ENCODE measurements around the gene E2F8.
A peak's percentile ranks its signal among the peaks of the same experiment; 100 is the strongest.
"Not testable (repeated sequence)": the region's sequence is repeated elsewhere in the genome, so short reads cannot be mapped to it uniquely, and the experiment has no call there.

The E2F8 gene, protein sequence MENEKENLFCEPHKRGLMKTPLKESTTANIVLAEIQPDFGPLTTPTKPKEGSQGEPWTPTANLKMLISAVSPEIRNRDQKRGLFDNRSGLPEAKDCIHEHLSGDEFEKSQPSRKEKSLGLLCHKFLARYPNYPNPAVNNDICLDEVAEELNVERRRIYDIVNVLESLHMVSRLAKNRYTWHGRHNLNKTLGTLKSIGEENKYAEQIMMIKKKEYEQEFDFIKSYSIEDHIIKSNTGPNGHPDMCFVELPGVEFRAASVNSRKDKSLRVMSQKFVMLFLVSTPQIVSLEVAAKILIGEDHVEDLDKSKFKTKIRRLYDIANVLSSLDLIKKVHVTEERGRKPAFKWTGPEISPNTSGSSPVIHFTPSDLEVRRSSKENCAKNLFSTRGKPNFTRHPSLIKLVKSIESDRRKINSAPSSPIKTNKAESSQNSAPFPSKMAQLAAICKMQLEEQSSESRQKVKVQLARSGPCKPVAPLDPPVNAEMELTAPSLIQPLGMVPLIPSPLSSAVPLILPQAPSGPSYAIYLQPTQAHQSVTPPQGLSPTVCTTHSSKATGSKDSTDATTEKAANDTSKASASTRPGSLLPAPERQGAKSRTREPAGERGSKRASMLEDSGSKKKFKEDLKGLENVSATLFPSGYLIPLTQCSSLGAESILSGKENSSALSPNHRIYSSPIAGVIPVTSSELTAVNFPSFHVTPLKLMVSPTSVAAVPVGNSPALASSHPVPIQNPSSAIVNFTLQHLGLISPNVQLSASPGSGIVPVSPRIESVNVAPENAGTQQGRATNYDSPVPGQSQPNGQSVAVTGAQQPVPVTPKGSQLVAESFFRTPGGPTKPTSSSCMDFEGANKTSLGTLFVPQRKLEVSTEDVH

GRCh38 chr11:19240420-19241259 is at the start of gene E2F8:
TSS of gene E2F8 (minus strand) at chr11:19240945. CDS start at chr11:19240121, 824 bp downstream.
- peak; percentile 78 for DNase-seq (ENCODE audit: low read depth, low spot score)

DNA sequence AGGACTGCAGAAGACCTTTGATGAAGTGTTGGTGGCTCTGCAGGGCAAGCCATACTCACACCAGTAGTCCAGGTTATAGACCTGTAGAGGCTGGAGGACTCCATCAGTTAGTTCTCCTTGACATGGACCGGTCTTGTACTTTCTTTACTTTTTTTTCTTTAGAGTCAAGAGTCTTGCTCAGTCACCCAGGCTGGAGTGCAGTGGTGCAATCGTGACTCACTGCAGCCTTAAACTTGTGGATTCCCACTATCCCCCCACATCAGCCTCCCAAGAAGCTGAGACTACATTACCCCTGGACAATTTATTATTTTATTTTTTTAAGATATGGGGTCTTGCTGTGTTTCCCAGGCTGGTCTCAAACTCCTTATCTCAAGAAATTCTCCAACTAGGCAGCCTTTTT is 49.6 kb upstream of the E2F8 start:
- DNase-seq (ENCODE audit: low read depth, low spot score) = no peak

DNA sequence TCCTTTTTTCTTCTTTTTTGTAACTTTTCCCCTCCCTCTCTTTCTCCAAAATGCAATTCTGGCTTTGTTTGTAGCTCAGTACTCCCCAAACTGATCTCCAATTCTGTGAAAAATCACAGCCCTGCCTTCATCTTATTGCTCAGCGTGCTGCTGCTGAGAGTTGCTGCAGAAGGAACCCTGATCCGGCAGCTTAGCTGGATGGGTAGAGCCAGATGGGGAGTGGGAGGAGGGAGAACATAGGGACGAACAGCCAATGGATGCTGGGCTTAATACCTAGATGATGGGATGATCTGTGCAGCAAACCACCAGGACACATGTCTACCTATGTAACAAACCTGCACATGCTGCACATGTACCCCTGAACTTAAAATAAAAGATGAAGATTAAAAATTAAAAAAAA is 47.5 kb upstream of the E2F8 start:
- no peak for DNase-seq (ENCODE audit: low read depth, low spot score)

DNA sequence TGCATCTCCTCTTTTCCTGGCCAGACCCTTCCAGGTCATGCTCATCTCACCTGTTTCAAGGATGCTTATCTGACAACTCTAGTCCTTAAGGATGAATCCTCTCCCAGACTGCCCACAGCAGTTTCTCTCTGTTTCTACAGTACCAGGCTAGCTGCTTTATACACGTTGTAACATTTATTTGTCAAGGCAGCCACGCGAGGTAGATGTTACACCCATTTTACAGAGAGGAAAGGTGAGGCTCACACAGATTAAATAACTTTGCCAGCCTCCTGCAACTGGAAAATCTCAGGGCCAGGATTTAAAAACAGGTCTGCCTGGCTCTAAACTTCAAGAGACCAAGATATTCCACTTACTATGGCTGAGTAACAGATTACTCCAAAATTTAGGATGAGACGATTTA is 45.7 kb upstream of the E2F8 start:
- DNase-seq (ENCODE audit: low read depth, low spot score) = no peak

- no peak for DNase-seq (ENCODE audit: low read depth, low spot score)
These were observed 44.1 kb upstream of the E2F8 start for GRCh38 chr11:19284881-19285280.

GRCh38 chr11:19283991-19284390 is 43.2 kb upstream of the E2F8 start:
- DNase-seq (ENCODE audit: low read depth, low spot score) = no peak

DNA sequence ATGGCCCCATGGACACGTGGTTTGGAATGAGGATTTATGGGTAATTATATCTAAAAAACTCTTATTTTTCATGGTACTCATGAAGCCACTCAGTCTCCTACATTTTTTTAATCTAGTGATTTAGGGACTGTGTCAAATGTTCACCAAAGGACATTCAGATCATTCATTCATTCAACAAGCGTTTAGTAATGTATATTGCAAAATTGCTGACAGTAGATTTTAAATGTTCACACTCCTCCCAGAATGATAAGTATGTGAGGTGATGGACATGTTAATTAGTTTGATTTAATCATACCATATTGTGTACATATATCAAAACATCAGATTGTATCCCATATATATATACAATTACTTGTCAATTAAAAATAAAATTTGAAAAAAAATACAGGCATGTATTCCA is 40.8 kb upstream of the E2F8 start:
- DNase-seq (ENCODE audit: low read depth, low spot score) = no peak

- DNase-seq (ENCODE audit: low read depth, low spot score) = no peak
These were observed 40.3 kb upstream of the E2F8 start for GRCh38 chr11:19281041-19281440.

DNA sequence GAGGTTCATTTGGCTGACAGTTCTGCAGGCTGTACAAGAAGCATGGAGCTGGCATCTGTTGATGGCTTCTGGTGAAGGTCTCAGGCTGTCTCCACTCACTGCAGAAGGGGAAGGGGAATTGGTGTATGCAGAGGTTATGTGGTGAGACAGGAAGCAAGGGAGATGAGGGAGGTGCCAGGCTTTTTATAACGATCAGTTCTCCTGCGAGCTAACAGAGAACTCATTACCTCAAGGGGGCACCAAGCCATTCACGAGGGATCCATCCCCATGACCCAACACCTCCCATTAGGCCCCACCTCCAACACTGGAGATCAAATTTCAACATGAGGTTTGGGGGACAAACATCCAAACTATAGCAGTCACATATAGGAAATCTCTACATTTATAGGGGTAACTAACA is 38.7 kb upstream of the E2F8 start:
- no peak for DNase-seq (ENCODE audit: low read depth, low spot score)

GRCh38 chr11:19276859-19277808 is 36.4 kb upstream of the E2F8 start:
- DNase-seq (ENCODE audit: low read depth, low spot score) = no peak

DNA sequence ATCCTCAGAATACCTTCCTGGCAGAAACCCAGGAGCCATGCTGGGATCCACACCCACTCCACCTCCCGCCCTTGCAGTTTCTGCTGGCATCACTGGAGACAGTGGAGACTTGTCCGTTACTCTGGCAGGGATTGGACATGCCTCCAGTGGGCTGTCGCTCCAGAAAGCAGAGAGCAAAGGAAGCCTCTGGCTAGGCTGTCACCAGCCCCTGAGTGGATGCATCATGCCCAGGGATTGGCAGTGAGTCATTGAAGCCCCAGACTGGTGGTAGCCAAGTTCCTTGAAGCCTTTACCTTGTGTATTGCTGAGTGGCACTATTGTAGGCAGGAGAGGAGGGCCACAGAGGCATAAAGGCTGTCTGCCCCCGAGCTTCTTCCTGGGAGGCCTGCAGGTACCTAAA is 34.8 kb upstream of the E2F8 start:
- no peak for DNase-seq (ENCODE audit: low read depth, low spot score)

DNA sequence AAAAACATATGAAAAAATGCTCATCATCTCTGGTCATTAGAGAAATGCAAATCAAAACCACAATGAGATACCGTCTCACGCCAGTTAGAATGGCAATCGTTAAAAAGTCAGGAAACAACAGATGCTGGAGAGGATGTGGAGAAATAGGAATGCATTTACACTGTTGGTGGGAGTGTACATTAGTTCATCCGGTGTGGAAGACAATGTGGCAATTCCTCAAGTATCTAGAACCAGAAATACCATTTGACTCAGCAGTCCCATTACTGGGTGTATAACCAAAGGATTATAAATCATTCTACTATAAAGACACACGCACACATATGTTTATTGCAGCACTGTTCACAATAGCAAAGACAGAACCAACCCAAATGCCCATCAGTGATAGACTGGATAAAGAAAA is 32.5 kb upstream of the E2F8 start:
- not testable (repeated sequence) for DNase-seq (ENCODE audit: low read depth, low spot score)

GRCh38 chr11:19268909-19269308 is 28.2 kb upstream of the E2F8 start:
- no peak for DNase-seq (ENCODE audit: low read depth, low spot score)

GRCh38 chr11:19267567-19267966 is 26.8 kb upstream of the E2F8 start:
- no peak for DNase-seq (ENCODE audit: low read depth, low spot score)

DNA sequence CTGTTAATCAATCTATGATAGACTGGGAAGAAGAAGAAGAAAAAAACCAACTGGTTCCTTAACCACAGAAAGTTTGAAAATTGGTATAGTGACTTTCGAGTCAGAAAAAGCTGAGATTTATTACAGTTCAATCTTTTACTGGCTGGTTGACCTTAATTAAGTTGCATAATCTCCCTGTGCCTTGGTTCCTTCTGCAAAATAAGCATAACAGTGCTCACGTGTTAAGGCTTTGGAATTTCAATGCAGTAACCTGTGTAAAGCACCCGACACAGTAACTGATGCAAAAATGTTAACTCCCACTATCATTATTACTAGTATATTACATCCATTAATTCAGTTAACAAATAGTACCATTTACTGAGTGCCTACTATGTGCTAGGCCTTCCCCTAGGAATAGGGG is 22.6 kb upstream of the E2F8 start:
- no peak for DNase-seq (ENCODE audit: low read depth, low spot score)

DNA sequence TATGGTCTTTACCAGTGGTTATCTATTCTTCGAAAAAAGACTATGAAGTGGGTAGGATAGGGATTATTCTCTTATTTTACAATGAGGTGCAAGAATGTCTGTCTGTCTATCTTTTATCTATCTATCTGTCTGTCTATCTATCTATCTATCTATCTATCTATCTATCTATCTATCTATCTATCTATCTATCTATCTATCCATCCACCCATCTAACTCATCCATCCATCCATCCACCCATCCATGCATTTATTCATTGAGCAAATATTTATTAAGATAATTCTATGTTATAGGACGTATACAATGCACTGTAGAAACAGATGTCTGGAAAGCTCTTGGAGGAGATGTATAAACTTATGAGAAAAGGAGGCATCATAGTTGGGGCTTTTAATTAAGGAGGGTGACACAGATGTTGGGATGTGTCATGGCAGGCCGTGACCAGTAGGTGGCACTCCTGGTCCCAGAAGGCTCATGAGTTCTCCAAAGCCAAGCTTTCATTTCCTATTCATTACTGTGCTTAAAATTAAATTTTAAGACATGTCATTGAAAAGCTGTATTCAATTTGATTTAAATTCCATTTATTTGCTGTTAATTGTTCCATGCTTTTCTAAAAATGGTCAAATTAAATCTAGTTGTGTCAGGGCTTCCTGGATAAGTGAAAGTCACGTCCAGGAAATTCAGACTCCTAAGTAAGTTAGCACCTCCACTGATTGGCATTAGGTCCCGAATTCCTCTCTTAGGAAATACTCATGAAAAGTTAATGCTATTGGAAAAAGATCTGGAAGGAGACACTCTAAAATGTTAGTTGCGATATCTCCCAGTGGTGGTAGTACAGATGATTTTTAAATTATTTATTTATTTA is 19.0 kb upstream of the E2F8 start:
- DNase-seq (ENCODE audit: low read depth, low spot score) = peak; percentile 24

DNA sequence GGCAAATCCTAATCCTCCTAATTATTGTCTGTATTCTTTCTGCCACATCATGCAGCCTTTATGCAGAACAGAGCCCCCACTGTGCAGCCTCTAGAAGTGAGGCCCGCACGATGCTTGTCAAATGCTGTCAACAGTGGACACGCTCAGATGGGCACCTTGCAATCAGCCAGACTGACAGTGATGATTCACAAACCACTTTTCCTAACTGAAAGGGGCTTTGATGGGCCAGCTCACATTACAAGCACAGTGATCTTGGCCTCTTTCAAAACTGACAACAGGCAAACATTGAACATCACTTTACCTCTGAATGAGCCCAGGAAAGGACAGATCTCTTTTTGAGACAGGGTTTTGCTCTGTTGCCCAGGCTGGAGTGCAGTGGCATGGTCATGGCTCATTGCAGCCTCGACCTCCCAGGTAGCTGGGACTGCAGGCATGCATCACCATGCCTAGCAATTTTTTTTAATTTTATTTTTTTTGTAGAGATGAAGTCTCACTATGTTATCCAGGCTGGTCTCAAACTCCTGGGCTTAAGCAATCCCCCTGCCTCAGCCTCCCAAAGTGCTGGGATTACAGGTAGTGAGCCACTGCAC is 18.0 kb upstream of the E2F8 start:
- DNase-seq (ENCODE audit: low read depth, low spot score) = no peak

DNA sequence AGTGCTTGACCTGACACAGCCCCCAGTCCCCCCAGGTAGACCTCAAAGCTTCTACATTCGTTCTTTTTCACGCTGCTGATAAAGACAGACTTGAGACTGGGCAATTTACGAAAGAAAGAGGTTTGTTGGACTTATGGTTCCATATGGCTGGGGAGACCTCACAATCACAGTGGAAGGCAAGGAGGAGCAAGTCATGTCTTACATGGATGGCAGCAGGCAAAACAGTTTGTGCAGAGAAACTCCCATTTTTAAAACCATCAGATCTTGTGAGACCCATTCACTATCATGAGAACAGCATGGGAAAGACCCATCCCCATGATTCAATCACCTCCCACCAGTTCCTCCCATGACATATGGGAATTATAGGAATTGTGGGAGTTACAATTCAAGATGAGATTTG is 13.7 kb upstream of the E2F8 start:
- not testable (repeated sequence) for DNase-seq (ENCODE audit: low read depth, low spot score)

- no peak for DNase-seq (ENCODE audit: low read depth, low spot score)
These were observed 13.1 kb upstream of the E2F8 start for GRCh38 chr11:19253817-19254216.

All from smooth muscle cell of the brain vasculature (primary cell).